GM18909 (cell line): Measurements from ENCODE around the gene ZFYVE9.
"Not testable (repeated sequence)": the region's sequence is repeated elsewhere in the genome, so short reads cannot be mapped to it uniquely, and the experiment has no call there.

Experiments
- ATAC-seq: cut with Tn5 transposase; IDR thresholded peaks from one replicate; pipeline ENCODE4 v1.9.1; 2021; ENCODE audit warnings: mild to moderate bottlenecking; ENCODE audit not compliant: unreplicated experiment, poor library complexity

ZFYVE9 gene

GRCh38 chr1:52365071-52365745 is 223.3 kb downstream of the ZFYVE9 start:
- no peak for ATAC-seq

DNA sequence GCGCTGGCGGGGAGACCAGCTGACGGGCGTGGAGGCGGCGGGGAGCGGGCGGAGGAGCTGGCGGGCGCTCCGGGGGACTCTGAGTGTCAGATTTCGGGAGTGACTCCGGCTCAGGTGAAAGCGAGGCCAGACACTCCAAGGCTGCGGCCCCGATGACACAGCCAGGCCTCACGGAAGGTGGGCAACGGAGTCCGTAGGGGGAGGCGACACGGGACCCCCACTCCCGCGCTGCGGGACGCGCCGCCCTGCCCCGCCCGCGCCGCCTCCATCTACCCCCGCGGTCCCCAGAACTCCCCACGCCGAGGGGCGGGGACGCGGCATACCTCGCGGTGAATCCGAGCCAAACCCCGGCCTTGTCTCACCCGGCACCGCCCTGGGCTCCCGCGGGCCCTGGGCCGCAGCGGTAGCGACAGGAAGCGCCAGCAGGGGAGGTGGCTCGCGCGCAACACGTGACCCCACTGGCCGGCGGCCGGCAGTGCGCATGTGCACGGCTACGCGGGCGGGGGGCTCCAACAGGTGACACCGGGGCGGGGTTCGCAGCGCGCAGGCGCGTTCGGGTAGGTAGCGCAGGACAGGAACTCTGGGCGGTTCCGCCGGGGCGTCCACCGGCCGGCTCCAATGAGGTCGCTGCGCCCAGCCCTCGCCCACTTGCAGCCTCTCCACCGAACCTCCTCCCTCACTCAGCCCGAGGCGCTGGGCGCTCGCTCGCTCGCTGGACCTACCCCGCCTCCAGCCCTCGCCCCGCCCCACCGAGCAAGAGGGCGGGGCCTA is 224.0 kb downstream of the ZFYVE9 start, which contains the start of gene CC2D1B:
Gene CC2D1B (minus strand): TSS at position 460 of the 771 bp plus-strand sequence. CDS start 1,585 bp downstream, outside the sequence.
- ATAC-seq: peak; percentile 89

DNA sequence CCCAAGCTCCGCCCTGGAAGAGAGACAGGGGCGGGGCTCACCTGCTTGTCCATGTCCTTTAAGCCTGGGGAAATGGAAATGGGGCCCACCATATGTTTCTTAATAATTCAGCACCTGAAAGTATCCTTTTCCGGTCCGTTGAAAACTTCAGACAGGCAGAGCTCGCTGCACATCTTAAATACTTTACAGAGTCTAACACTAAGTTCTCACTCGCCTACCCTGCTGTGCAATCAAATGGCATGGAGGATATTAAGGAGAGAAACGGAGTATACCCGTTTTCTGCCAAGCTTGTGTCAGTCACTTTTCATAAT is 224.6 kb downstream of the ZFYVE9 start:
- no peak for ATAC-seq

- ATAC-seq: no peak
These were observed 225.4 kb downstream of the ZFYVE9 start for GRCh38 chr1:52367272-52367671.

- no peak for ATAC-seq
These were observed 226.7 kb downstream of the ZFYVE9 start for GRCh38 chr1:52368383-52369172.

DNA sequence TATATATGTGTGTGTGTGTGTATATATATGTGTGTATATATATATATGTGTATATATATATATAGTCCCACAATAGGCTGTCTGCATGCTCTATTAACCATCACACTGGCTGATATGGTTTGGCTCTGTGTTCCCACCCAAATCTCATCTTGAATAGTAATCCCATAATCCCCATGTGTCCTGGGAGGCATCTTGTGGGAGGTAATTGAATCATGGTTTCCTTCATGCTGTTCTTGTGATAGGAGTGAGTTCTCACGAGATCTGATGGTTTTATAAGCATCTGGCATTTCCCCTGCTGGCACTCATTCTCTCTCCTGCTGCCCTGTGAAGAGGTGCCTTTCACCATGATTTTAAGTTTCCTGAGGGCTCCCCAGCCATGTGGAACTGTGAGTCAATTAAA is 228.0 kb downstream of the ZFYVE9 start:
- ATAC-seq: not testable (repeated sequence)

GRCh38 chr1:52385376-52385775 is 243.5 kb downstream of the ZFYVE9 start:
- ATAC-seq: no peak

DNA sequence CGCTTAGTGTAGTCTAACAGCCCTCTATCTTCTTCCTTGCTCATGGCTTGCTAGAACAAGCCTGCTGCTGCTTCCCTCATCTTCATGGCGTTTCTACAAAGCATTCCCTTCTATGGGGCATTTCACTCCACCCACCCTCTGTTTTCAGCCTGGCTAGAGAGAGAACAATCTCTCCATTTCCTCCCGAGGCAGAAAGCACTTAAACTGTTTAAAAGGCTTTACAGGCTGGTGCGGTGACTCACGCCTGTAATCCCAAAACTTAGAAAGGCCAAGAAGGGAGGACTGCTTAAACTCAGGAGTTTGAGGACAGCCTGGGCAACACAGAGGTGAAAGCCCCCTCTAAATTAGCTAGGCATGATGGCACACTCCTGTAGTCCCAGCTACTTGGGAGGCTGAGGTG is 244.6 kb downstream of the ZFYVE9 start:
- ATAC-seq: no peak

- no peak for ATAC-seq
These were observed 251.3 kb downstream of the ZFYVE9 start for GRCh38 chr1:52393174-52393573.
